Measurements from ENCODE around the gene LTBP3. TPM values are rescaled to one million over a fixed set of nuclear protein-coding genes. Genes with fewer than 3 reads are reported as not detected.
"Not testable (repeated sequence)": the region's sequence is repeated elsewhere in the genome, so short reads cannot be mapped to it uniquely, and the experiment has no call there.

The LTBP3 gene
- total RNA-seq, 2 experiments from 2014 or later, result 116 to 119 TPM

- no peaks in the 10 kb centered on the region for H3K9me3 Mint-ChIP-seq
- H3K4me1 Mint-ChIP-seq, result peaks cover 52% of the 10 kb centered on the region
- H3K4me3 Mint-ChIP-seq, result peak overlapping the region; percentile 87
- H3K27me3 Mint-ChIP-seq, result no peaks in the 10 kb centered on the region
- ATAC-seq (ENCODE audit: low read depth) (no peak), DNase-seq (no peak)
- POLR2A ChIA-PET, result interaction anchor here (1.2 to 5.3 kb wide), 16 partner anchors 14 to 151 kb away, joined by 3 to 52 read pairs (median 8); partner anchors contain the start of genes MALAT1, MAP3K11, NEAT1 and PCNX3
- peaks cover 9% of the 10 kb centered on the region for H3K36me3 Mint-ChIP-seq
- H3K27ac Mint-ChIP-seq, result peak overlapping the region; percentile 90
These were observed 15.4 kb upstream of the LTBP3 start for GRCh38 chr11:65573391-65574079.

GRCh38 chr11:65572356-65573051, 14.3 kb upstream of the LTBP3 start, which contains the start of gene FAM89B:
FAM89B (plus strand) TSS chr11:65572538; CDS start chr11:65572670, 132 bp downstream.
- peaks cover 47% of the 10 kb centered on the region for H3K4me1 Mint-ChIP-seq

GRCh38 chr11:65571940-65572339, 13.8 kb upstream of the LTBP3 start:
- H3K4me3 Mint-ChIP-seq, result peak overlapping the region; percentile 94
- no peak for DNase-seq
- no peak for ATAC-seq (ENCODE audit: low read depth)
- H3K4me1 Mint-ChIP-seq, result peaks cover 48% of the 10 kb centered on the region
- no peaks in the 10 kb centered on the region for H3K9me3 Mint-ChIP-seq
- POLR2A ChIA-PET, result interaction anchor here (0.6 to 5.3 kb wide), 25 partner anchors 11 to 350 kb away, joined by 3 to 52 read pairs (median 6); partner anchors contain the start of genes CCDC85B, KCNK7, MALAT1 and NEAT1
- peak overlapping the region; percentile 98 for H3K27ac Mint-ChIP-seq
- no peaks in the 10 kb centered on the region for H3K27me3 Mint-ChIP-seq
- peaks cover 9% of the 10 kb centered on the region for H3K36me3 Mint-ChIP-seq

More at GRCh38 chr11:65572356-65573051, 14.3 kb upstream of the LTBP3 start, which contains the start of gene FAM89B:
- H3K9me3 Mint-ChIP-seq, result no peaks in the 10 kb centered on the region
- H3K4me3 Mint-ChIP-seq, result peak within 1 kb of the TSS; percentile 94
- H3K27me3 Mint-ChIP-seq, result no peaks in the 10 kb centered on the region
- H3K36me3 Mint-ChIP-seq, result peaks cover 9% of the 10 kb centered on the region
- ATAC-seq (ENCODE audit: low read depth) (peak; percentile 6), DNase-seq (peak; percentile 92)
- H3K27ac Mint-ChIP-seq, result peak within 1 kb of the TSS; percentile 98
- POLR2A ChIA-PET, result interaction anchor here (0.6 to 5.3 kb wide), 26 partner anchors 11 to 349 kb away, joined by 3 to 52 read pairs (median 5); partner anchors contain the start of genes CCDC85B, KCNK7, MALAT1 and MAP3K11

- Mint-ChIP-seq H3K4me1 (peaks cover 51% of the 10 kb centered on the region), H3K9me3 (no peaks in the 10 kb centered on the region), H3K36me3 (peaks cover 9% of the 10 kb centered on the region), H3K27ac (peak overlapping the region; percentile 98), H3K27me3 (no peaks in the 10 kb centered on the region), H3K4me3 (peak overlapping the region; percentile 94)
- DNase-seq (no peak), ATAC-seq (ENCODE audit: low read depth) (no peak)
- POLR2A ChIA-PET, result interaction anchor here (0.7 to 5.3 kb wide), 11 partner anchors 10 to 319 kb away, joined by 3 to 52 read pairs (median 12); partner anchors contain the start of genes CCDC85B, PCNX3 and SIPA1
These were observed 13.3 kb upstream of the LTBP3 start for GRCh38 chr11:65571420-65571819.

- H3K36me3 Mint-ChIP-seq, result peaks cover 9% of the 10 kb centered on the region
- ATAC-seq (ENCODE audit: low read depth) (peak; percentile 72), DNase-seq (peak; percentile 97)
- peak within 1 kb of the TSS; percentile 94 for H3K4me3 Mint-ChIP-seq
- peaks cover 58% of the 10 kb centered on the region for H3K4me1 Mint-ChIP-seq
- no peaks in the 10 kb centered on the region for H3K9me3 Mint-ChIP-seq
- peak within 1 kb of the TSS; percentile 98 for H3K27ac Mint-ChIP-seq
- POLR2A ChIA-PET, result interaction anchor here (0.6 to 5.3 kb wide), 18 partner anchors 11 to 150 kb away, joined by 3 to 52 read pairs (median 10); partner anchors contain the start of genes MALAT1, PCNX3, RELA and SCYL1
- H3K27me3 Mint-ChIP-seq, result no peaks in the 10 kb centered on the region
These were observed 12.1 kb upstream of the LTBP3 start, which contains the start of gene ZNRD2 for GRCh38 chr11:65569973-65570918. ZNRD2 (plus strand) TSS chr11:65570477; CDS start chr11:65570492, 15 bp downstream.

- peaks cover 9% of the 10 kb centered on the region for H3K36me3 Mint-ChIP-seq
- peak overlapping the region; percentile 98 for H3K27ac Mint-ChIP-seq
- DNase-seq (no peak), ATAC-seq (ENCODE audit: low read depth) (peak; percentile 16)
- peaks cover 56% of the 10 kb centered on the region for H3K4me1 Mint-ChIP-seq
- no peaks in the 10 kb centered on the region for H3K27me3 Mint-ChIP-seq
- H3K4me3 Mint-ChIP-seq, result peak overlapping the region; percentile 94
- POLR2A ChIA-PET, result interaction anchor here (0.7 to 5.3 kb wide), 17 partner anchors 13 to 149 kb away, joined by 3 to 52 read pairs (median 9); partner anchors contain the start of genes MALAT1, PCNX3, RELA and SCYL1
- H3K9me3 Mint-ChIP-seq, result no peaks in the 10 kb centered on the region
These were observed 11.2 kb upstream of the LTBP3 start for GRCh38 chr11:65569164-65569972.

GRCh38 chr11:65565624-65566453, 7.7 kb upstream of the LTBP3 start:
- H3K4me3 Mint-ChIP-seq, result peak overlapping the region; percentile 79
- POLR2A ChIA-PET, result interaction anchor here (0.6 to 4.5 kb wide), 20 partner anchors 10 to 297 kb away, joined by 3 to 38 read pairs (median 7); partner anchors contain the start of genes EHBP1L1, MALAT1, NEAT1 and PCNX3
- ATAC-seq (ENCODE audit: low read depth), result no peak

GRCh38 chr11:65564879-65565559, 6.9 kb upstream of the LTBP3 start:
- Mint-ChIP-seq H3K4me3 (peak overlapping the region; percentile 79), H3K4me1 (peaks cover 40% of the 10 kb centered on the region), H3K27ac (peak overlapping the region; percentile 95)
- H3K9me3 Mint-ChIP-seq; ATAC-seq (ENCODE audit: low read depth); H3K27me3 Mint-ChIP-seq; H3K36me3 Mint-ChIP-seq: not testable (repeated sequence)
- peak; percentile 32 for DNase-seq
- POLR2A ChIA-PET, result interaction anchor here (0.6 to 4.5 kb wide), 15 partner anchors 9 to 265 kb away, joined by 3 to 38 read pairs (median 7); partner anchors contain the start of genes EHBP1L1, MALAT1 and RELA

More at GRCh38 chr11:65565624-65566453, 7.7 kb upstream of the LTBP3 start:
- Mint-ChIP-seq H3K27ac (peak overlapping the region; percentile 95), H3K36me3 (peaks cover 7% of the 10 kb centered on the region), H3K4me1 (peaks cover 37% of the 10 kb centered on the region), H3K9me3 (no peaks in the 10 kb centered on the region), H3K27me3 (no peaks in the 10 kb centered on the region)
- DNase-seq, result peak; percentile 53

- POLR2A ChIA-PET, result interaction anchor here (0.6 to 4.5 kb wide), 4 partner anchors 9 to 63 kb away, joined by 4 to 33 read pairs (median 15); no protein-coding TSS in a partner anchor
- Mint-ChIP-seq H3K27ac (no peak overlapping the region), H3K4me3 (no peak overlapping the region)
These were observed 5.4 kb upstream of the LTBP3 start for GRCh38 chr11:65563601-65564000.

GRCh38 chr11:65562788-65563187, 4.6 kb upstream of the LTBP3 start:
- DNase-seq (no peak), ATAC-seq (ENCODE audit: low read depth) (no peak)
- Mint-ChIP-seq H3K27me3 (no peaks in the 10 kb centered on the region), H3K4me1 (peaks cover 34% of the 10 kb centered on the region), H3K27ac (no peak overlapping the region), H3K4me3 (no peak overlapping the region), H3K36me3 (no peaks in the 10 kb centered on the region), H3K9me3 (no peaks in the 10 kb centered on the region)
- POLR2A ChIA-PET, result interaction anchor here (0.8 kb wide), 1 partner anchor 10 kb away, joined by 3 read pairs; no protein-coding TSS in a partner anchor

More at GRCh38 chr11:65563601-65564000, 5.4 kb upstream of the LTBP3 start:
- H3K27me3 Mint-ChIP-seq, result no peaks in the 10 kb centered on the region
- ATAC-seq (ENCODE audit: low read depth) (no peak), DNase-seq (no peak)
- peaks cover 39% of the 10 kb centered on the region for H3K4me1 Mint-ChIP-seq
- H3K9me3 Mint-ChIP-seq, result no peaks in the 10 kb centered on the region
- peaks cover 4% of the 10 kb centered on the region for H3K36me3 Mint-ChIP-seq
